ENCODE data around the gene DAGLA. TPM values are rescaled to one million over a fixed set of nuclear protein-coding genes. Genes with fewer than 3 reads are reported as not detected.

The DAGLA gene
- total RNA-seq, 2 experiments from 2014 or later = 0.52 to 0.73 TPM

- Mint-ChIP-seq H3K36me3 (ENCODE audit: low read depth) (no peaks in the 10 kb centered on the region), H3K27ac (no peak overlapping the region), H3K4me1 (ENCODE audit: low read depth) (peaks cover 4% of the 10 kb centered on the region), H3K4me3 (no peak overlapping the region), H3K9me3 (no peaks in the 10 kb centered on the region), H3K27me3 (no peaks in the 10 kb centered on the region)
- ChIA-PET CTCF (no interaction called here), POLR2A (no interaction called here)
- H3K27me3 ChIP-seq (ENCODE audit: control insufficient read depth in 1 of 2, insufficient read depth in 2 of 2, low read length in 2 of 2) = no peaks in the 10 kb centered on the region
- DNase-seq (no peak), ATAC-seq (ENCODE audit: poor library complexity) (no peak)
- no peak overlapping the region for H3K27ac ChIP-seq (ENCODE audit: low read depth in 1 of 2, low read length in 2 of 2)
- intact Hi-C loops (cut with DNase I, micrococcal nuclease) = no loop called here
- H3K36me3 ChIP-seq (ENCODE audit: insufficient read depth, low read length) = no peaks in the 10 kb centered on the region
- H3K4me1 ChIP-seq (ENCODE audit: insufficient read depth, low read length) = peaks cover 7% of the 10 kb centered on the region
- no peak overlapping the region for H3K4me3 ChIP-seq (ENCODE audit: low read length)
- H3K9me3 ChIP-seq (ENCODE audit: control insufficient read depth in 1 of 2, insufficient read depth in 1 of 2, low read length in 2 of 2) = no peaks in the 10 kb centered on the region
- TF ChIP-seq CTCF (IDR thresholded peaks at IDR 0.05) = no peak
Measured at GRCh38 chr11:61728940-61729219, 48.7 kb downstream of the DAGLA start.

GRCh38 chr11:61730240-61730994 is 50.2 kb downstream of the DAGLA start:
- Histone ChIP-seq H3K36me3 (ENCODE audit: insufficient read depth, low read length) (no peaks in the 10 kb centered on the region), H3K27ac (ENCODE audit: low read depth in 1 of 2, low read length in 2 of 2) (no peak overlapping the region), H3K4me3 (ENCODE audit: low read length) (no peak overlapping the region), H3K9me3 (ENCODE audit: control insufficient read depth in 1 of 2, insufficient read depth in 1 of 2, low read length in 2 of 2) (no peaks in the 10 kb centered on the region), H3K27me3 (ENCODE audit: control insufficient read depth in 1 of 2, insufficient read depth in 2 of 2, low read length in 2 of 2) (no peaks in the 10 kb centered on the region), H3K4me1 (ENCODE audit: insufficient read depth, low read length) (peaks cover 7% of the 10 kb centered on the region)
- intact Hi-C loops (cut with DNase I, micrococcal nuclease) = no loop called here
- Mint-ChIP-seq H3K27me3 (no peaks in the 10 kb centered on the region), H3K4me3 (no peak overlapping the region), H3K4me1 (ENCODE audit: low read depth) (peaks cover 4% of the 10 kb centered on the region), H3K36me3 (ENCODE audit: low read depth) (no peaks in the 10 kb centered on the region), H3K9me3 (no peaks in the 10 kb centered on the region), H3K27ac (no peak overlapping the region)
- ChIA-PET POLR2A (no interaction called here), CTCF (no interaction called here)
- no peak for DNase-seq
- ATAC-seq (ENCODE audit: poor library complexity) = no peak
- no peak for TF ChIP-seq CTCF (IDR thresholded peaks at IDR 0.05)

GRCh38 chr11:61731211-61731951 is 51.2 kb downstream of the DAGLA start:
- CTCF ChIA-PET = no interaction called here
- Histone ChIP-seq H3K4me3 (ENCODE audit: low read length) (no peak overlapping the region), H3K36me3 (ENCODE audit: insufficient read depth, low read length) (peaks cover 2% of the 10 kb centered on the region), H3K27me3 (ENCODE audit: control insufficient read depth in 1 of 2, insufficient read depth in 2 of 2, low read length in 2 of 2) (no peaks in the 10 kb centered on the region), H3K27ac (ENCODE audit: low read depth in 1 of 2, low read length in 2 of 2) (no peak overlapping the region), H3K4me1 (ENCODE audit: insufficient read depth, low read length) (peaks cover 7% of the 10 kb centered on the region), H3K9me3 (ENCODE audit: control insufficient read depth in 1 of 2, insufficient read depth in 1 of 2, low read length in 2 of 2) (no peaks in the 10 kb centered on the region)
- POLR2A ChIA-PET = no interaction called here
- peaks cover 4% of the 10 kb centered on the region for H3K4me1 Mint-ChIP-seq (ENCODE audit: low read depth)
- no peak overlapping the region for H3K4me3 Mint-ChIP-seq
- ATAC-seq (ENCODE audit: poor library complexity) = no peak
- H3K27ac Mint-ChIP-seq = no peak overlapping the region
- DNase-seq = no peak
- TF ChIP-seq CTCF (IDR thresholded peaks at IDR 0.05) = no peak
- no peaks in the 10 kb centered on the region for H3K36me3 Mint-ChIP-seq (ENCODE audit: low read depth)
- no peaks in the 10 kb centered on the region for H3K27me3 Mint-ChIP-seq
- H3K9me3 Mint-ChIP-seq = no peaks in the 10 kb centered on the region
- intact Hi-C loops (cut with DNase I, micrococcal nuclease) = no loop called here

Measured in CD4-positive, alpha-beta T cell (primary cell).